Astrocyte of the spinal cord (primary cell): Measurements from ENCODE around the gene FAF2.

Experiments used
- DNase-seq: peaks from one replicate; pipeline ENCODE4 v3.0.0; 2011; ENCODE audit warnings: low read depth, low spot score
- H3K4me3 ChIP-seq: 2 replicates; pipeline ENCODE4 v1.5.1; 2011; ENCODE audit warnings: low read depth, mild to moderate bottlenecking, low read length, moderate library complexity
- in situ Hi-C: cut with HindIII; loops from 2 replicates; pipeline ENCODE4 v1.10.0; 2017; ENCODE audit warnings: low sequenced_read_pairs
- TF ChIP-seq, protein P1 (sequence below): IDR thresholded peaks from 2 replicates; pipeline ENCODE4 v1.5.1; 2012; ENCODE audit warnings: low read depth, mild to moderate bottlenecking, low read length, inconsistent platforms

FAF2 gene

DNA sequence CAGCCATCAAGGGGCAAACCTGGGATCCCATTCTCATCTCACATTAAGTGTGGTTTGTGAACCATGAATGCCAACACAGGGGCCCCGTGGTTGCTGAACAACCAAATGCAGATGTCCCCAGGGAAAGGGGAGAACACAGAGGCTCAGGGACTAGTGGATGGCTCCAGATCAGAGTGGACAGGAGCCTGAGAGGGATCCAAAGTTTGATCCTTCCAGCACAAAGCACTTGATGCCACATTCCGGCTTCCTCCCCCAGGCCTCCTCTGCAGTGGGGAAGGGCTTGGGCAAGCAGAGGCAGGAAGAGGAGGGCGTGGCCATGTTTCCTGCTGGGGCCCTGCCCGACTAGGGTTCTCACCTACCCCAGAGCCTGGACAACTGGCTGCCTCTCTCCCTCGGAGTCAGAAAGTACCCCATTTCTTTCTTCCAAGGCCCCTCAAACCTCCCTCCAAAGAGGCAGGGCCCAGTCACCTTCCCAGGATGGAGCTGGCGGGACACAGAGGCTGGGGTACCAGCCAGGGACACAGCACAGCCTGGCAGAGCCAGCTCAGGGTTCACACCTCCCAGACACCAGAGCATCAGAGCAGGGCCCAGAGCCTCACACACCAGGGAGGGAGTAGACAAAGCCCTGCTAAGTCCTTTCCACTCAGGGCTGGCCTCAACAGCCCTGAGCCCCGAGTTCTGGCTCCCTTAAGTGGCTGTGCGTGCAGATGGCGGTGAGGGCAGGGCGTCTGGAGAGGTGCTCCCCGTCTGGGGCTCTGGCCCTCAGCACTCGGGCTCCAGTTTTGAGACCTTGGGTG, 93.4 kb downstream of the FAF2 start:
- peak; percentile 13 for DNase-seq
- H3K4me3 ChIP-seq: no peak overlapping the region
- in situ Hi-C loops: no loop called here
- TF ChIP-seq, protein P1, sequence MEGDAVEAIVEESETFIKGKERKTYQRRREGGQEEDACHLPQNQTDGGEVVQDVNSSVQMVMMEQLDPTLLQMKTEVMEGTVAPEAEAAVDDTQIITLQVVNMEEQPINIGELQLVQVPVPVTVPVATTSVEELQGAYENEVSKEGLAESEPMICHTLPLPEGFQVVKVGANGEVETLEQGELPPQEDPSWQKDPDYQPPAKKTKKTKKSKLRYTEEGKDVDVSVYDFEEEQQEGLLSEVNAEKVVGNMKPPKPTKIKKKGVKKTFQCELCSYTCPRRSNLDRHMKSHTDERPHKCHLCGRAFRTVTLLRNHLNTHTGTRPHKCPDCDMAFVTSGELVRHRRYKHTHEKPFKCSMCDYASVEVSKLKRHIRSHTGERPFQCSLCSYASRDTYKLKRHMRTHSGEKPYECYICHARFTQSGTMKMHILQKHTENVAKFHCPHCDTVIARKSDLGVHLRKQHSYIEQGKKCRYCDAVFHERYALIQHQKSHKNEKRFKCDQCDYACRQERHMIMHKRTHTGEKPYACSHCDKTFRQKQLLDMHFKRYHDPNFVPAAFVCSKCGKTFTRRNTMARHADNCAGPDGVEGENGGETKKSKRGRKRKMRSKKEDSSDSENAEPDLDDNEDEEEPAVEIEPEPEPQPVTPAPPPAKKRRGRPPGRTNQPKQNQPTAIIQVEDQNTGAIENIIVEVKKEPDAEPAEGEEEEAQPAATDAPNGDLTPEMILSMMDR: no peak

DNA sequence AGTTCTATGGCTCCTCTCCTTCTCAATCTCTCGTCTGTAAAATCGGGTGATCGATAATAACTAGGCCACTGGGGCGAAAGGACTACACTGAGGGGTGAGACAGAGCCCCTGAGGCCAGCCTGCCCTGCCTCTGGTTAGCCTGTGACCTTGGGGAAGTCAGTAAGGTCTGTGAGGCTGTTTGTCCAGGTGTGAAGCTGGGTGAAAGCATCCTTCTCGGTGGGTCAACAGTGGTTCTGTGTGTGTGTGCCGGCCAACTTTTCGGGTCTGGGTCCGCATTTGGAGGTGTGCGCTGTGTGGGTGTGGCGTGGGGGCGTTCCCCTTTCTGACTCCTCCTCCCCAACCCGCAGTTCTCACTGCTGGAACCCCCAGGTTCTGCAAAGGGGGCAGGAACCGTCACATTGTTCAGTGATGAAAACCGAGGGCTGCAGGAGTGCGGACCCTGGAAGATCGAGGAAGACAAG, 94.0 kb downstream of the FAF2 start:
- TF ChIP-seq, protein P1: no peak
- in situ Hi-C loops: no loop called here
- DNase-seq: no peak
- peak overlapping the region; percentile 48 for H3K4me3 ChIP-seq

DNA sequence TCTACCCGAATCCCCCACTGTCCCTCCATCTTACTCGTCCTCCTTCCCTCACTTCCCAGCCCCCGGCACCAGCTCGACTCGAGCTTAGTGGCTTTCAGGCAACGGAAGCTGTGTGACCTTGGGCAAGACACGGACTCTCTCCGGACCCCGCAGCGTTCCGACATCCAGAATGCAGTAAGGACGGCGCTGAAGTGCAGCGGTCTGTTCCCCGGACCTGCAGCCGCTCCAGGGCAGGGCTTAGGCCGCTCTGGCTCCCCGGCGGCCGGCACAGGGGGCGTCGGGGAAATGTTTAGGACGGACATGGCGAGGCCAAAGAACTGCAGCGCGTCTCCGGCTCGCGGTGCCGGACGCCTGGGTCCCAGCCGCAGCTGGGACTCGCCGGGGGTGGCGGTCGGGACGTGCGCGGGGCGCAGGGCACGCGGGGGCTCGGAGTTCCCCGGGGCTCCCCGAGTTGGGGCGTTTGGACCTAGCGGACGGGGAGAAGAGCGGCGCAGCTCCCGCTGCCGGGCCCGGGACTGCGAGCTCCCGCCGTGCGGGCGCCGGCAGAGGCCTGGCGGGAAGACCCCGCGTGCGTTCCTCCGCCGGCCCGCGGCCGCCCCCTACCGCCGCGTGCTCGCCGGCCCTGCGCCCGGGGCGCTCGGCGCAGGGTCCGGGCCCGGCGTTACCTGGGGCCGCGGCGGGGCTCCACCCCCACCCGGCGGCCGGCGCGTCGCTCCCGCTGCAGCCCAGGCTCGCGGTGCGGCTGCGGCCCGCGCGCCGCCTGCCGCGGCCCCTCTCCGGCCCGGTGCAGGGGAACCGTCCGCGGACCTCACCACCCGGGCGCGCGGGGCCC, 94.6 kb downstream of the FAF2 start:
- peak overlapping the region; percentile 55 for H3K4me3 ChIP-seq
- no peak for DNase-seq
- in situ Hi-C loops: no loop called here
- TF ChIP-seq, protein P1: no peak

DNA sequence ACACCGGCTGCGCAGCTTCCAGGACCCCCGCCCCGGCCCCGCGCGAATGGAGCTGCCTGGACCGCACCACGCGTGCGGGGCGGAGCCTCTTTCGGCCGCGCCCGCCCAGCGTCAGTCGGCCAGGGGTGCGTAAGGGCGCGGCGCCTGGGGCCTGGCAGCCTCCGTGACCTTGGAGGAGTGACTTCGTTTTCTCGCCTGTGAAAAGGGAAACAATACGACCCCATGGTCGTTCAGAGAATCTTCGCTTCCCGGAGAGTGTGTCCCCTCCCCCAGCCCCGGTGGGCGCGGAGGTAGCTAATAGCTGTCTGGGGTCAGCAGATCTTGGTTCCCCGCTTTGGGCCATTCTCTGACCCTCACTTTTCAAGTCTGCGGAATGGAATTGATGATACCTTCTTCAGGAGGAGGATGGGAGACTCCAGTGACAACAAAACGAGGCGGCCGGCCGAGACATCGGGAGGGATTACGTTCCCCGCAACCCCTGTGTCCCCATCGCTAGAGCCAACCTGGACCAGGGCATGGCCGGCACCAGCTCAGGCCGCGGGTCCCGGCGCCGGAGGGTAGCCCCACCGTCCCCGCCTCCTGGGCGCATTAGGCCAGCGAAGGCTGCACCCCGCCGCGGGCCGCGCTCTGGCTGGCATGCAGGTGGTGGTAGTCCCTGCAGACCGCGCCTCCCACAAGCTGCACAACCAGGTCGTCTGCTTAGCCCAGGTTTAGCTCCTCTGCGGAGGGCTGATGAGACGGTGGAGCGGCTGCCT, 95.4 kb downstream of the FAF2 start:
- in situ Hi-C loops: no loop called here
- H3K4me3 ChIP-seq: peak overlapping the region; percentile 55
- TF ChIP-seq, protein P1: no peak
- no peak for DNase-seq

DNA sequence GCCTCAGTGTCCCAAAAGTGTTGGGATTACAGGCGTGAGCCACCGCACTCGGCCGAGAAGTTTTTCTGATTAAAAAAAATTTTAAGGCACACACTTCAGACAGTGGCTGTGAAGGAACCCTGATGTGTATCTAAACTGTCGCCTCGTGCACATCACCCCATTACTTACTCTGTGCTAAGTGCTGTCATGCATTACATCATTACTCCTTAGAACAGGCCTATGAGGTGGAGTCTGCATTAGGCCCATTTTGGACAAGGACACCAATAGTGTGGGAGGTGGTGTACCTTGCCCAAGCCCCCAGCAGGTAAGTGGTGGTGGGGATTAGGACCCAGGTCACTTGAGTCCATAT, 97.2 kb downstream of the FAF2 start:
- H3K4me3 ChIP-seq: no peak overlapping the region
- no peak for DNase-seq
- TF ChIP-seq, protein P1: no peak
- in situ Hi-C loops: no loop called here

DNA sequence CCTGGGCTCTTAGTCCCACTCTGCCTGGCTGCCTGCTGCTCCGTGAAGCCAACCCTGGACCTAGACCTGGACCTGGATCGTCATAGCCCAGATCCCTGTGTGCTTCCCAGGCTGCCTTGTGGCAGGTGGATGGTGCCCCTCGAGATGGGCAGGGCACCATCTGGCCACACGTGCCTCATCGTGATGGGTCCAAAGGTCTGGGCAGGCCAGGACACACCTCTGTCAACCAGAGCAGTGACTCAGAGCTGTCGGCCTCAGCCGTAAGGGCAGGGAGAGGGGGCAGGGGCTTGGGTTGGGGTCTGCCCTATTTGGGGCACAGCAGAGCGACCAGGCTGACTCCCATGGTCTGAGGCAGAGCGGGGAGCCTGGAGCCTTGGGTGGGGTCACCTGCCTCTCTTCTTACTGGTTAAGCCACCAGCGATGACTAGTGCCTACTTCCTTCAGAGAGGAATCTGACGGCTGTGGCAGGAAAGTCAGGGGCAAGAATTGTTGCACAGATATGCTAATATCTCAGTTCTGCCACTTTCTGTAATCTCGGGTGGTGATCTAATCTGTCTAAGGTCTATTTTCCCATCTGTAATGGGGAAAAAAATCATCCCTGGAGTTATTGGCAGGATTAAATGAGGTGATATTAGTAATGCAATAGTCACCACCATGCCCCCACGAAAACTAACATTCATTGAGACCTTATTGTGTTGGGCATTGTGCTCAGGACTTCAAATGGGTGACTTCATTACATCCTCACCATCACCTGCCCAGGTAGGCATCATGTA, 97.7 kb downstream of the FAF2 start:
- H3K4me3 ChIP-seq: no peak overlapping the region
- no peak for DNase-seq
- in situ Hi-C loops: no loop called here
- TF ChIP-seq, protein P1: no peak
